Left ventricle myocardium inferior (tissue), 1 donor: ENCODE data around the gene ID3. TPM values are rescaled to one million over a fixed set of nuclear protein-coding genes. Genes with fewer than 3 reads are reported as not detected.

Source experiments
- DNase-seq: peaks from one replicate; pipeline ENCODE4 v3.0.0-alpha.2; 2020
- H3K27ac ChIP-seq: fragments of 200-600 bp; replicated peaks from 2 replicates; pipeline ENCODE4 v1.8.0; 2021
- H3K27me3 ChIP-seq: fragments of 200-600 bp; 2 replicates; pipeline ENCODE4 v1.8.0; 2021; ENCODE audit warnings: low read depth
- H3K36me3 ChIP-seq: fragments of 200-600 bp; 2 replicates; pipeline ENCODE4 v1.8.0; 2021
- H3K4me1 ChIP-seq: fragments of 200-600 bp; 2 replicates; pipeline ENCODE4 v1.8.0; 2021
- H3K4me3 ChIP-seq: fragments of 200-600 bp; 2 replicates; pipeline ENCODE4 v1.8.0; 2021; ENCODE audit warnings: mild to moderate bottlenecking, moderate library complexity
- H3K9me3 ChIP-seq: fragments of 200-600 bp; replicated peaks from 2 replicates; pipeline ENCODE4 v1.8.0; 2021
- intact Hi-C: fragments of 100-400 bp; cut with micrococcal nuclease; formaldehyde crosslinking; loops from one replicate; pipeline ENCODE4 v1.11.0; 2022
- total RNA-seq: library from RNA; stranded (reverse); fragmentation: NEBNext Ultra II Directional; extraction: Animal tissue kit (Norgen Biotek cat#: 25700); gene quantifications from one replicate; pipeline ENCODE4 v1.2.1, GENCODE V29; 2021
- TF ChIP-seq, protein P1 (sequence below): fragments of 200-600 bp; IDR thresholded peaks from 2 replicates; pipeline ENCODE4 v1.8.0; 2021; ENCODE audit warnings: antibody characterized with exemption, mild to moderate bottlenecking, borderline replicate concordance
- donor health status: DM: no; HTN: yes; CAD: no; lungs with severe emphysema.

Gene ID3
- total RNA-seq, 1 donor from 2014 or later, result 75.2 TPM

DNA sequence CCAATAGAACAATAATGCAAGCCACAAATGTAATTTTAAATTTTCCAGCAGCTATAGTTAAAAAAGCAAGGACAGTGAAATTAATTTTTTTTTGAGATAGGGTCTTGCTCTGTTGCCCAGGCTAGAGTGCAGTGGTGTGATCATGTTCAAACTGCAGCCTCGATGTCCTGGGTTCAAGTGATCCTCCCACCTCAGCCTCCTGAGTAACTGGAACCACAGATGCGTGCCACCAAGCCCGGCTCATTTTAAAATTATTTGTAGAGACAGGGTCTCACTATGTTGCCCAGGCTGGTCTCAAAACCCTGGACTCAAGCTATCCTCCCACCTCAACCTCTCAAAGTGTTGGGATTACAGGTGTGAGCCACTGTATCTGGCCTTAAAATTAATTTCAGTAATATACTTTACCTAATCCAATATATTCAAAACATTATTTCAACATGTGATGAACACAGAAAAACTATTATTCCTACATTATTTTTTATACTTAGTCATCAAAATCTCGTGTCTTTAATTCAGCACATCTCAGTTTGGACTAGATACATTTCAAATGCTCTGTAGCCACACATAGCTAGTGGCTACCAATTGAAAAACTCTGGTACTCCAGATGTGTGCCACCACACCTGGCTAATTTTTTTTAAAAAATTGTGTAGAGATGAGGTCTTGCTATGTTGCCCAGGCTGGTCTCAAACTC is 10.8 kb upstream of the ID3 start:
- no peaks in the 10 kb centered on the region for H3K9me3 ChIP-seq
- peak overlapping the region; percentile 86 for H3K27ac ChIP-seq
- H3K4me1 ChIP-seq, result peaks cover 20% of the 10 kb centered on the region
- no peak overlapping the region for H3K4me3 ChIP-seq
- intact Hi-C loops, result no loop called here
- TF ChIP-seq, protein P1, sequence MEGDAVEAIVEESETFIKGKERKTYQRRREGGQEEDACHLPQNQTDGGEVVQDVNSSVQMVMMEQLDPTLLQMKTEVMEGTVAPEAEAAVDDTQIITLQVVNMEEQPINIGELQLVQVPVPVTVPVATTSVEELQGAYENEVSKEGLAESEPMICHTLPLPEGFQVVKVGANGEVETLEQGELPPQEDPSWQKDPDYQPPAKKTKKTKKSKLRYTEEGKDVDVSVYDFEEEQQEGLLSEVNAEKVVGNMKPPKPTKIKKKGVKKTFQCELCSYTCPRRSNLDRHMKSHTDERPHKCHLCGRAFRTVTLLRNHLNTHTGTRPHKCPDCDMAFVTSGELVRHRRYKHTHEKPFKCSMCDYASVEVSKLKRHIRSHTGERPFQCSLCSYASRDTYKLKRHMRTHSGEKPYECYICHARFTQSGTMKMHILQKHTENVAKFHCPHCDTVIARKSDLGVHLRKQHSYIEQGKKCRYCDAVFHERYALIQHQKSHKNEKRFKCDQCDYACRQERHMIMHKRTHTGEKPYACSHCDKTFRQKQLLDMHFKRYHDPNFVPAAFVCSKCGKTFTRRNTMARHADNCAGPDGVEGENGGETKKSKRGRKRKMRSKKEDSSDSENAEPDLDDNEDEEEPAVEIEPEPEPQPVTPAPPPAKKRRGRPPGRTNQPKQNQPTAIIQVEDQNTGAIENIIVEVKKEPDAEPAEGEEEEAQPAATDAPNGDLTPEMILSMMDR, result no peak
- no peaks in the 10 kb centered on the region for H3K27me3 ChIP-seq
- H3K36me3 ChIP-seq, result no peaks in the 10 kb centered on the region
- DNase-seq, result no peak

DNA sequence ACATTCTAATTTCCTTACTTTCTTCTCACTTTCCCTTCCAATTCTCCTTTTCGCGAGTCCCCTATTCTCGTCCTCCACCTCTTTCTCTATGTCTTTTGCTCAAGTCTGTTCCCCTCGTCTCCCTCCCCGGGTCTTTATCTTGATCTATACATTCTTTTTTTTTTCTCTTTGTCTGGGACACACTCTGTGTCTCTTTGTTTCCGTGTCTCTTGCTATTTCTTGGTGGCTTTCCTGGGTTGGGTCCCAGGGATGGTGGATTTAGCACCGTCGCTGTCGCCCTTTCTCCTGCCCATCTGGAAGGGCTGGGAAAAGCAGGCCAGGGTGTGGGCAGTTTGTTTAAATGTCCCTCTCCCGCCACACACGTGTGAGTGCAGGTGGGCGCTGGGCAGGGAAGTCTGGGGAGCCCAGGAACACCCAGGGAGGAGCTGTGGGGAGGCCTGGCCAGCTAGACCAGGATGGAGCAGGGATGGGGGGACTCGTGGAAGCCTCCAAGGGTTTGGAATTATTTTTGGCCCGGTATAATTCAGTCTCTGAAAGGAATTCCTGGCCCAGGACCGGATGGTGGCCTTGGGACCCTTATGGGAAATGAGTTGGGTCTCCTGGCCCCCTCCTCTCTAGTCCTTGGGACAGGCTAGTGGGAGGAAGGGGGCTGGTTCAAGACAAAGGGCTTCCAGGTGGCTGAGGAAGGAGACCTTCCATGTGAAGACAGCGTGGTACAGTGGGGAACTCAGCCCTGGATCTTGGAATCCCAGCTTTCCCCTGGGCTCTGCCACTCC is 9.5 kb upstream of the ID3 start:
- Histone ChIP-seq H3K27ac (peak overlapping the region; percentile 86), H3K36me3 (no peaks in the 10 kb centered on the region), H3K27me3 (no peaks in the 10 kb centered on the region), H3K4me1 (peaks cover 33% of the 10 kb centered on the region), H3K9me3 (no peaks in the 10 kb centered on the region), H3K4me3 (peak overlapping the region; percentile 70)
- no peak for DNase-seq
- TF ChIP-seq, protein P1, result no peak
- intact Hi-C loops, result no loop called here

DNA sequence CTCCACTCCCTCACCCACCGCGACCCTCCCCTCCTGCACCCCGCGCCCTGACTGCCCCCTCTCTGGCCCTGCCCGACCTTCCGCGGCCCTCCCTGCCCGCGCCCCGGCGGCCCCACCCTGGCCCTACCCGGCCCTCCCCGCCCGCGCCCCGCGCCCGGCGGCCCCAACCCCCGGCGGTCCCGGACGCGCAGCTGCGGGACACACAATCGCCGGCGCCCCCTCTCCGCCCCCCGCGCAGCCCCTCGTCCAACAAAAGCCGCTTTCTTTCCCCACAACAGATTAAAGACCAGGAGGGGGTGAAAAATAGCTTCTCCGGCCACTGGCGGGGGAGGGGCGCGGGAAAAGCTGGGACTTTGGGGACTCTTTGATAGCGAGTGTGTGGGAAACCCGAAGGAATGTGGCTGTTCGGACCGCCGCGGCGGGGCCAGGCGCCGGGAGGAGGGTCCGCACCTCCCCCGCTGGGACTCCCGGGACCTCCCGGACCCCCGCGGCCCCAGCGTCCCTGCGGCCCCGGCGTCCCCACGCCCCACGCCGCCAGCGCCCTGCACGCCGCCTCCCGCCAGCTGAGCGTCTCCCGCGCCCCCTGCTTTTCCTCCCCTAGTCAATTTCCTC is 8.8 kb upstream of the ID3 start:
- H3K4me1 ChIP-seq, result peaks cover 40% of the 10 kb centered on the region
- DNase-seq, result peak; percentile 35
- intact Hi-C loops, result no loop called here
- peak overlapping the region; percentile 70 for H3K4me3 ChIP-seq
- TF ChIP-seq, protein P1, result no peak
- H3K27ac ChIP-seq, result peak overlapping the region; percentile 86
- H3K9me3 ChIP-seq, result no peaks in the 10 kb centered on the region
- H3K27me3 ChIP-seq, result no peaks in the 10 kb centered on the region
- no peaks in the 10 kb centered on the region for H3K36me3 ChIP-seq

DNA sequence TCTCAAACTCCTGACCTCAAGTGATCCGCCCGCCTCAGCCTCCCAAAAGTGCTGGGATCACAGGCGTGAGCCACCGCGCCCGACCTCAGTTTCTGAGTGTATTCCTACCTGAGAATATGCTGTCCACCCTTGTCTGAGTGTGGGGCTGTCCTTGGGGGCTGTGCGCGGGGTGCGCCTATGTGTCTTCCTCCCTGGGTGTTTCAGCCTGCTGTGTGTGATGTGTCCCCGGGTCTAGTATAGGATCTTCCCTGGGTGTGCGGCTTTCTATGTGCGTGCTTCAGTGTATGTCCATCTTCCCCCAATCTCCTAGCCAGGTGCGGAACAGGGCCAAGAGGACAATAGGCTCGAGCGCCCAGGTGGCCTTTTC is 8.3 kb upstream of the ID3 start:
- Histone ChIP-seq H3K4me1 (peaks cover 45% of the 10 kb centered on the region), H3K9me3 (no peaks in the 10 kb centered on the region), H3K4me3 (peak overlapping the region; percentile 70), H3K27me3 (no peaks in the 10 kb centered on the region), H3K27ac (peak overlapping the region; percentile 86), H3K36me3 (no peaks in the 10 kb centered on the region)
- intact Hi-C loops, result no loop called here
- TF ChIP-seq, protein P1, result no peak
- no peak for DNase-seq

DNA sequence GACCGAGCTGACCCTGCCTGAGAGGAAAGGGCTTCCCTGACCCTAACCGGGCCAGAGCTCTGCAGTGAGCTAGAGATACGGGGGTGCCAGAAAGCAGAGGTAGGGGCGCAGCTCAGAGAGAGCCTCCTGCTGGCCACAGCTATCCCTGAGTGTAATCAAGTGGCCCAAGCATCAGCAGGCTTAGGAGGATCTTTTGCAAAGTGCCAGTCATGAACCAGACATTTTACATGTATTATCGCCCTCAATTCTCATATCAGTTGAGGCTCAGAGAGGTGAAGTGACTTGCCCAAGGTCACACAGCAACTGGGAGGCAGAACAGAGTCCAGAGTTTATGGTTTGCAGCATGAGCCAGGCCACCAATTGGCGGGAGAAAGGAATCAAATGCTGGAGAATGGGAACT is 7.0 kb upstream of the ID3 start:
- no peak overlapping the region for H3K4me3 ChIP-seq
- peaks cover 55% of the 10 kb centered on the region for H3K4me1 ChIP-seq
- no peaks in the 10 kb centered on the region for H3K36me3 ChIP-seq
- intact Hi-C loops, result no loop called here
- peak overlapping the region; percentile 96 for H3K27ac ChIP-seq
- DNase-seq, result no peak
- TF ChIP-seq, protein P1, result no peak
- no peaks in the 10 kb centered on the region for H3K27me3 ChIP-seq
- no peaks in the 10 kb centered on the region for H3K9me3 ChIP-seq
